Activated naive CD8-positive, alpha-beta T cell treated with anti-CD3 and anti-CD28 coated beads, Interleukin-2, amount 50 U/mL, for 24 hours (primary cell): ENCODE data around the gene IGF1R.
"Not testable (repeated sequence)": the region's sequence is repeated elsewhere in the genome, so short reads cannot be mapped to it uniquely, and the experiment has no call there.

Experiments
- ATAC-seq: fragments of 150-1000 bp; cut with Tn5 transposase; one replicate; pipeline ENCODE4 v1.10.0; 2021
- DNase-seq: peaks from one replicate; pipeline ENCODE4 v3.0.0; 2021
- H3K27ac Mint-ChIP-seq: one replicate; pipeline ENCODE4 v1.8.0; 2021; ENCODE audit warnings: mild to moderate bottlenecking, mixed read lengths
- H3K27me3 Mint-ChIP-seq: one replicate; pipeline ENCODE4 v1.8.0; 2021; ENCODE audit warnings: mixed read lengths
- H3K36me3 Mint-ChIP-seq: one replicate; pipeline ENCODE4 v1.8.0; 2021; ENCODE audit warnings: low read depth, mixed read lengths
- H3K4me1 Mint-ChIP-seq: one replicate; pipeline ENCODE4 v1.8.0; 2021; ENCODE audit warnings: mixed read lengths
- H3K4me3 Mint-ChIP-seq: one replicate; pipeline ENCODE4 v1.8.0; 2021; ENCODE audit warnings: mild to moderate bottlenecking, moderate library complexity, mixed read lengths
- H3K9me3 Mint-ChIP-seq: one replicate; pipeline ENCODE4 v1.8.0; 2021; ENCODE audit warnings: mixed read lengths

Gene IGF1R

GRCh38 chr15:98964466-98965133, 316.3 kb downstream of the IGF1R start:
- Mint-ChIP-seq H3K27me3 (peaks cover 1% of the 10 kb centered on the region), H3K27ac (no peak overlapping the region), H3K4me3 (no peak overlapping the region), H3K36me3 (peaks cover 29% of the 10 kb centered on the region), H3K4me1 (no peaks in the 10 kb centered on the region), H3K9me3 (peaks cover 7% of the 10 kb centered on the region)
- ATAC-seq (no peak), DNase-seq (no peak)

- H3K4me3 Mint-ChIP-seq, ATAC-seq, H3K4me1 Mint-ChIP-seq, H3K9me3 Mint-ChIP-seq, H3K27ac Mint-ChIP-seq, DNase-seq, H3K27me3 Mint-ChIP-seq: not testable (repeated sequence)
- H3K36me3 Mint-ChIP-seq: peaks cover 27% of the 10 kb centered on the region
Observed at GRCh38 chr15:98965134-98965491, 316.8 kb downstream of the IGF1R start.

- Mint-ChIP-seq H3K9me3 (peaks cover 7% of the 10 kb centered on the region), H3K4me3 (no peak overlapping the region), H3K4me1 (no peaks in the 10 kb centered on the region), H3K36me3 (peaks cover 23% of the 10 kb centered on the region), H3K27ac (no peak overlapping the region), H3K27me3 (peaks cover 1% of the 10 kb centered on the region)
- no peak for DNase-seq
- no peak for ATAC-seq
Observed at GRCh38 chr15:98965597-98965996, 317.3 kb downstream of the IGF1R start.

GRCh38 chr15:98966091-98966787, 317.9 kb downstream of the IGF1R start:
- H3K27ac Mint-ChIP-seq: no peak overlapping the region
- H3K27me3 Mint-ChIP-seq: peaks cover 1% of the 10 kb centered on the region
- H3K4me1 Mint-ChIP-seq: no peaks in the 10 kb centered on the region
- H3K9me3 Mint-ChIP-seq: peaks cover 7% of the 10 kb centered on the region
- ATAC-seq (no peak), DNase-seq (no peak)
- H3K36me3 Mint-ChIP-seq: peaks cover 18% of the 10 kb centered on the region
- no peak overlapping the region for H3K4me3 Mint-ChIP-seq

GRCh38 chr15:98967096-98967495, 318.8 kb downstream of the IGF1R start:
- Mint-ChIP-seq H3K27me3 (peaks cover 1% of the 10 kb centered on the region), H3K4me1 (no peaks in the 10 kb centered on the region), H3K36me3 (peaks cover 10% of the 10 kb centered on the region), H3K4me3 (no peak overlapping the region), H3K27ac (no peak overlapping the region), H3K9me3 (no peaks in the 10 kb centered on the region)
- ATAC-seq (no peak), DNase-seq (no peak)

GRCh38 chr15:98967916-98968315, 319.6 kb downstream of the IGF1R start:
- H3K27me3 Mint-ChIP-seq: peaks cover 1% of the 10 kb centered on the region
- ATAC-seq: no peak
- DNase-seq: no peak
- no peaks in the 10 kb centered on the region for H3K4me1 Mint-ChIP-seq
- H3K27ac Mint-ChIP-seq: no peak overlapping the region
- H3K4me3 Mint-ChIP-seq: no peak overlapping the region
- H3K9me3 Mint-ChIP-seq: no peaks in the 10 kb centered on the region
- peaks cover 2% of the 10 kb centered on the region for H3K36me3 Mint-ChIP-seq

- Mint-ChIP-seq H3K36me3 (no peaks in the 10 kb centered on the region), H3K4me1 (no peaks in the 10 kb centered on the region), H3K9me3 (no peaks in the 10 kb centered on the region), H3K27ac (no peak overlapping the region), H3K4me3 (no peak overlapping the region), H3K27me3 (peaks cover 1% of the 10 kb centered on the region)
- no peak for DNase-seq
- ATAC-seq: no peak
Observed at GRCh38 chr15:98968576-98968975, 320.2 kb downstream of the IGF1R start.

GRCh38 chr15:98969126-98969735, 320.9 kb downstream of the IGF1R start:
- Mint-ChIP-seq H3K36me3 (no peaks in the 10 kb centered on the region), H3K4me1 (no peaks in the 10 kb centered on the region), H3K27ac (no peak overlapping the region), H3K27me3 (peaks cover 1% of the 10 kb centered on the region), H3K9me3 (no peaks in the 10 kb centered on the region), H3K4me3 (no peak overlapping the region)
- ATAC-seq: no peak
- no peak for DNase-seq

- Mint-ChIP-seq H3K4me1 (no peaks in the 10 kb centered on the region), H3K27me3 (peaks cover 1% of the 10 kb centered on the region), H3K36me3 (no peaks in the 10 kb centered on the region), H3K27ac (no peak overlapping the region), H3K9me3 (no peaks in the 10 kb centered on the region), H3K4me3 (no peak overlapping the region)
- ATAC-seq: no peak
- no peak for DNase-seq
Observed at GRCh38 chr15:98970799-98971198, 322.5 kb downstream of the IGF1R start.

GRCh38 chr15:98976500-98976899, 328.2 kb downstream of the IGF1R start:
- no peak for DNase-seq
- Mint-ChIP-seq H3K27me3 (no peaks in the 10 kb centered on the region), H3K4me1 (no peaks in the 10 kb centered on the region), H3K36me3 (no peaks in the 10 kb centered on the region), H3K27ac (no peak overlapping the region), H3K9me3 (no peaks in the 10 kb centered on the region), H3K4me3 (no peak overlapping the region)
- ATAC-seq: no peak

GRCh38 chr15:98977441-98977840, 329.1 kb downstream of the IGF1R start:
- no peaks in the 10 kb centered on the region for H3K27me3 Mint-ChIP-seq
- no peaks in the 10 kb centered on the region for H3K36me3 Mint-ChIP-seq
- DNase-seq (no peak), ATAC-seq (no peak)
- H3K4me1 Mint-ChIP-seq: no peaks in the 10 kb centered on the region
- no peak overlapping the region for H3K27ac Mint-ChIP-seq
- H3K9me3 Mint-ChIP-seq: no peaks in the 10 kb centered on the region
- H3K4me3 Mint-ChIP-seq: no peak overlapping the region

- Mint-ChIP-seq H3K36me3 (no peaks in the 10 kb centered on the region), H3K27me3 (no peaks in the 10 kb centered on the region), H3K4me3 (no peak overlapping the region), H3K4me1 (no peaks in the 10 kb centered on the region), H3K27ac (no peak overlapping the region), H3K9me3 (no peaks in the 10 kb centered on the region)
- DNase-seq (no peak), ATAC-seq (no peak)
Observed at GRCh38 chr15:98978153-98978552, 329.8 kb downstream of the IGF1R start.

GRCh38 chr15:98980899-98981228, 332.5 kb downstream of the IGF1R start:
- H3K27me3 Mint-ChIP-seq: no peaks in the 10 kb centered on the region
- DNase-seq: no peak
- no peak overlapping the region for H3K27ac Mint-ChIP-seq
- peaks cover 5% of the 10 kb centered on the region for H3K9me3 Mint-ChIP-seq
- no peaks in the 10 kb centered on the region for H3K4me1 Mint-ChIP-seq
- H3K36me3 Mint-ChIP-seq: no peaks in the 10 kb centered on the region
- ATAC-seq: no peak
- H3K4me3 Mint-ChIP-seq: no peak overlapping the region

GRCh38 chr15:98981851-98982722, 333.7 kb downstream of the IGF1R start:
- no peaks in the 10 kb centered on the region for H3K4me1 Mint-ChIP-seq
- H3K27me3 Mint-ChIP-seq: peaks cover 5% of the 10 kb centered on the region
- no peak overlapping the region for H3K4me3 Mint-ChIP-seq
- peaks cover 14% of the 10 kb centered on the region for H3K9me3 Mint-ChIP-seq
- DNase-seq (no peak), ATAC-seq (no peak)
- H3K36me3 Mint-ChIP-seq: peaks cover 3% of the 10 kb centered on the region
- no peak overlapping the region for H3K27ac Mint-ChIP-seq

- Mint-ChIP-seq H3K4me3 (no peak overlapping the region), H3K4me1 (no peaks in the 10 kb centered on the region), H3K36me3 (peaks cover 3% of the 10 kb centered on the region), H3K27ac (no peak overlapping the region), H3K9me3 (peaks cover 14% of the 10 kb centered on the region), H3K27me3 (peaks cover 5% of the 10 kb centered on the region)
- no peak for DNase-seq
- ATAC-seq: no peak
Observed at GRCh38 chr15:98983334-98983733, 335.0 kb downstream of the IGF1R start.
